HG03520 (cell line): ENCODE data around the gene UBALD1.

Experiments
- ATAC-seq: cut with Tn5 transposase; IDR thresholded peaks from one replicate; pipeline ENCODE4 v1.9.1; 2021; ENCODE audit warnings: mild to moderate bottlenecking, moderate library complexity; ENCODE audit not compliant: unreplicated experiment

The UBALD1 gene

GRCh38 chr16:4564661-4565267, 49.9 kb downstream of the UBALD1 start:
- ATAC-seq, result no peak

GRCh38 chr16:4561596-4561995, 53.1 kb downstream of the UBALD1 start:
- ATAC-seq, result no peak
